Inferior parietal cortex (tissue), 1 donor: ENCODE results near the gene CSNK1G2.

Experiments used
- DNase-seq: peaks from one replicate; pipeline ENCODE4 v3.0.0-alpha.2; 2016; ENCODE audit errors: extremely low spot score

The CSNK1G2 gene

DNA sequence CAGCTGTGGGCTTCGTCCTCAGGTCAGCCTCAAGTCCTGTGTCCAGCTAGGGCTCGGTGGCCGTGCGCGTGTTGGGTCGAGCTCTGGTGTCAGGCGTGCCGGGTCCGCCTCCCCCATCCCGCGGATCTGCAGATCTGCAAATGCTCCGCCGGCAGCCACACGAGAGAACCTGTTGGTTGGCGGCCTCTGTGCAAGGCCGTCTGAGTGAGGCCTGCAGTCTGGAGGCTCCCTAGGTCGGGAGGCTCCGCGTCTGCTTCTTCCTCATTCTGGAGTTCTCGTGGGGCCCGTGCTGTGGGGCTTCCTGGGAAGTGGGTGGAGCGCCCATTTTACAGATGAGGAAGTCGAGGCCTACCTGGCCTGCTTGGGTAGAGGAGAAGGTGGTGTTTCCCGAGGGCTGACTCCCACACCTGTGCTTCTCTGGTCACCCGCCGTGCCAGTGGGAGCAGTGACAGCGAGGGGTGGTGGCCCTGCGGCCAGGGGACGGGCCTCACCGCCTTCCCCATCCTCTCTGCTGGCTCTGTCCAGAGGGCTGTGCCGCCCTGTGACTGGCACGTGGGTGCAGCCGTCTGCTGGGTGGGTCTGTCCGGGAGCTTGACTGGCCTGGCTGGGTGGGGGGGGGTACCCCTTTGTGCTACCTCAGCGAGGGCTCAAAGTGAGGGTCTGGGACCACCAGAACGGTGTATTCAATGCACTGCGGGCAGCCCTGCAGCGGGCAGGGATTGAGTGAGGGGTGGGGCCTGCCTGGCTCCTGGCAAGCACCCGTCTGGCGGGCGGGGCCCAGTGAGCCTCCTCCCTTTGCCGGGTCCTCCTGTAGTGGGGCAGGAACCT, 3.3 kb downstream of the CSNK1G2 start:
- no peak for DNase-seq

DNA sequence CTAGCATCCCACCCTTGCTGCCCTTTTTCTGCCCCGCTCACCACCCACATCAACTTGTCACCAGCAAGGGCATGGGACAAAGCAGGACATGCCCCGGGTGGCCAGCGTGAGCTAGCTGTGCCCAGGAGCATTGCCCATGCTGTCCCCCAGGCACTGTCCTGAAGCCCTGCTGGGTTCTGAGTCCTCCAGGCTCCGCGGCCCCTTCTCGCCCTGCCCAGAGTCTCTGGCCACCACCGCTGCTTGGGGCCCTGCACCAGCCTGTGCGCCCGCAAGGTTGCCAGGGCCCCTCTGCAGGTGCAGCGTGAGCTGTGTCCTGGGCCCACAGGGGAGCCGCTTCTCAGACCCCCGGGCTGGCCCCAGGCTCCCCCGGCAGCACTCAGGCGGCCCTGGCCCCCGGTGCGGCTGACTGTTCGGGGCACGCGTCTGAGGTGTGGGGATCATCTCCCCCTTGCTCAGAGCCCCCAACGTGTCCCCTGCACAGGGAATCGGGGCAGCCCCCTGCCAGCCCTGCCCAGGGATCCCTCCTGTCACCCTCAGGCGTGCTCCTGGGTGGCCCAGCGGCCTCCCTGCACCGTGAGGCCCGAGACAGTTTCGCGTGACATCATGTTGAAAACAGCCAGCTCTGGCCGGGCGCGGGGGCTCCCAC, 4.1 kb downstream of the CSNK1G2 start:
- DNase-seq, result no peak

DNA sequence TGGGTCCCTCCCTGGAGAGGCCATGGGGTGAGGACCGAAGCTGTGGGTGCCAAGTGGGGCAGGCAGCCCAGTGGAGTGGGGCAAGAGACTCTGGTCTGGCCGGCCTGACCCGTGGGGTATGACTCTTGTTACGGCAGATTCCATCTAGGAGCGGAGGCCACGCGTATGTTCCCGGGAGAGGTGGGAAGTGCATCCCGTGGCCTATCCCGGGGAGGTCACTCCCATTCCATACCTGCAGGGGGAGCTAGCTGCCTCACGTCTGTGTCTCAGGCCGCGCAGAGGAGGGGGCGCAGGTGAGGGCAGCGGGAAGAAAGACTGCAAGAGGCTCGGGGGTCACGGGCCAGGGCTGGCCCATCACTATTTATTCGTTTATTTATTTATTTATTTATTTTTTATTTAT, 4.9 kb downstream of the CSNK1G2 start:
- no peak for DNase-seq

DNA sequence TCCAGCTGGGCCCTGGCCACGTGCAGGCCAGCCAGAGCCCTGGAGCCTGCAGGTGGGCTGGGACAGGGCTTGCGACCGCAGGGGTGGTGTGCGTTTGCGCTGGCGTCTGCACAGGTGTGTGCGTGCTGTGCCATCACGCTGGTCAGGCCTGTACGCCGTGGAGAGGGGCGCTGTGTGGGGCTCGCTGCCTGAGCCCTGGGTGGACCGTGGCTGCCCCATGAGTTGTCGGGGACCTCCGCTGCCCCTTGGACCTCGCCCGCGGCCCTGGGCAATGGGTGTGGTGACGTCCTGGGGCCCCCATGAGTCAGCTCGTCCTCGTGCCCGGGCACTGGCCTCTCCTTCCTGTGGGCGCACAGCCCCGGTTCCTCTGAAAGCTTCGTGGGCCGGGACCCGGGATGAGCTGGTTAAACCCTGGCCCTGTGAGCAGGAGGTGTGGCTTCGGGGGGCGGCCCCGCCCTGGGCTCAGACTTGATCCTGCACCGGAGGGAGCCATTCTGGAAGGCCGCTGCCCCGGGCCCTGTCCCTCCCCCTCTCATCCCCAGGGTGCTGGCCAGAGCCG, 6.8 kb downstream of the CSNK1G2 start:
- no peak for DNase-seq

DNA sequence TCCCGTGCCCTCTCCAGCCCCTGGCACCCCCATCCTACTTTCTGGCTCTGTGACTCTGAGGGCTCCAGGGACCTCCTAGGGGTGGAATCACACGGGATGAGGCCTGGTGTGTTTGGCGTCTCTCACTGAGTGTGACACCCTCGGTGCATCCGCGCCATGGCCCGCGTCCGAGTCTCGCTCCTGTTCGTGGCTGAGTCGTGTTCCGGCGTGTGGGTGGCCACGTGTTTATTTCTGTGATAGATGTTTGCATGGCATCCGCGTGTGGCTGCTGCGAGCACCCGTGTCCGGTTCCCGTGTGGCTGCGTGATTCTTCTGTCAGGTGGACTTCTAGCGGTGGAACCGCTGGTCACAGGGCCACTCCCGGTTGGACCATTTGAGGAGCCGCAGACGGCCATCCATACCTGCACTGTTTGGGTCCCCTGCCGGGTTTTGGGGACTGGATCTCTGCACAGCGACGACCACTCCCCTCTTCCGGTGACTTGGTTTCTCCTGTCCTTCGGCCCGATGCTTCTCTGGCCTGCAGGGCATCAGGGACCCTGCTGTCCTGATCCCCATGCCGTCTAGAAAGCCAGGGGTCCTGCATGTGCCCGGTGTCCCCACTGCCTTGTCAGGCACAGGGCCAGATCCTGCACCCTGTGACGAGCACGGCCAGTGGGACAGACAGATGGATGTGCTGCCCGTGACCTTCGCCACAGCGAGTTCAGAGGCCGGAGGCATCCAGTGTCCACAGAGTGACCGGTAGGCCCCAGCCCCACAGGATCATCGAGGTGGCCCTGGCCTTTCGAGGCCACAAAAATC, 8.5 kb downstream of the CSNK1G2 start:
- DNase-seq, result no peak

DNA sequence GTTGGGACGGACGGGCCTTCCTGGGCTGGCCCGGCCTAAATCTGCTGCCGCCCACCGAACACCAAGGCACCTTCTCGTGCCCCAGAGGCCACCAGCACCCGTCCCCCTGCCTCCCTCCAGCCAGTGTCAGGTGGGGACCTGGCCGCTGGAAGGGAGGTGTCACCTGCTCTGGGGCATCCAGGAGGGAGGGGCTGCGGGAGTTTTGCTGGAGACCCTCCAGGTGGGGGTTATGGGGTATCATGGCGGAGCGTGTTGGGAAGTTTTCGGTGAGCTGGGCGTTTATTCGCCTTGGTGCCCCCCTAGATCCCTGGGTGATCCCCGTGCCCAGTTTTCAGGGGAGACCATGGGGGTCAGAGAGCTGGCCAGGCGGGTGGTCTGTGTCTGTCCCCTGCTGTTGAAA, 9.7 kb downstream of the CSNK1G2 start:
- DNase-seq, result no peak

DNA sequence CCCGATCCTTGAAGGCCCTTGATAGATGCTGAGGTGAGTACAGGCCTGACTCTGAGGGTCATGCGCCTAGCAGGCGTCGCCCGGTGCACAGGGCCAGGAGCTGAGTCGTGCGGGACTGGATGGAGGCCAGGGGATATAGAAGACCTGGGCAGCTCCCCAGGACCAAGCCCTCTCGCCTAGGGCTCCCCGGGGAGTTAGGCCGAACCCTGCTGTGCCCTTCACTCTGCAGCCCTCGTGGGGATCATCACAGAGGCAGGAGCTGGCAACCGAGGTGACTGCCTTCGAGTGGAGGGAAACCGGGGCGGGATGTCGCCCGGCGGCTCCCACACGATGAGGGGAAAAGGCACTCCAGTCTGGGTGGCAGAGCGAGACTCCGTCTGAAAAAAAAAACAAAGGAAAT, 11.7 kb downstream of the CSNK1G2 start:
- no peak for DNase-seq

DNA sequence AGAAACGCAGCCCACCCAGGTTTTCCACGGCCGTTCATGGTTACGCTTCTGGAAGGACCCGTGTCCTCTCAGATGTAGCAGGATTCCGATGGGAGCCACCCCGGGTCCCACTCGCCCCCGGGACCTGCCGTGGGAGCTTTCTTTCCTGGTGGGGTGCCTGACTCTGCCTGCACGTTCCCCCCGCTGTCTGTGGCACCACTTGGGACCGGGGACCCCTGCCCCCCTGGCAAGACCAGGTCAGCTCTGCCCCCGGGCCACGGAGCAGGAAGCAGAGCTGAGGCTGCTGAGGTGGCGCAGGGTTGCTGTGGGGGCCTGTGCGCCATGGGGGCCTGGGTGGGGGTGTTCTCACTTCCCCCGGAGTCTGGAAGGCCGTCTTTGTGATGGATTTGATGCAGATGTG, 12.1 kb downstream of the CSNK1G2 start:
- no peak for DNase-seq

DNA sequence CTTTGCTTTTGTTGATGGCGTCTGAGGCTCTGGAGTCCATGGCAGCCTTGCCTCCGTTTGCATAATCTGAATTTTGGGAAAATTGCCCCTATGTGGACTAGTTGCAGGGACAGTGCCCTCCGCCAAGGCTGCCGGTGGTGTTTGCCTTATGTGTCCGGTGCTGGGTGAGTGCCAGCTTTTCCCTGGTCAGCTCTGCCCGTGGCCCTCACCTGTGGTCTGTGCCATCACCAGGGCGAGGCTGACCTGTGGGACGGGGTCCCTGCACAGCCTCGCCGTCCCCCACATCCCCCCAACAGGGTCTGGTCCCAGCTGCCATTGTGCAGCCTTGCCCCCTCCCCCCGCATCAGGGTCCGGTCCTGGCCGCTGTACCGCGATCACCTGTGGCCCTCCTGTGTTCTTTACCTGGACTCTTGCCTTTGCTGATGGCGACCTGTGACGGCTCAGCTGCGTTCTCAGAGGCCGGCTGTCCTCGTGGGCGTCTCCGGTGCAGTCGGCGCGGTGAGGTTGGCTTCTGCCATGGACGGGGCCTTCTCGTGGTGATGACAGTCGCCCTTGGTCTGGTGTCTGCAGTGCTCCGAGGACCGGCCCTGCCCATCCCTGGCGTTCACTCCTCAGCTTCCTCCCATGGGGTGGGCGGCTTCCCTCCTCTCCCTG, 12.6 kb downstream of the CSNK1G2 start:
- DNase-seq, result no peak

DNA sequence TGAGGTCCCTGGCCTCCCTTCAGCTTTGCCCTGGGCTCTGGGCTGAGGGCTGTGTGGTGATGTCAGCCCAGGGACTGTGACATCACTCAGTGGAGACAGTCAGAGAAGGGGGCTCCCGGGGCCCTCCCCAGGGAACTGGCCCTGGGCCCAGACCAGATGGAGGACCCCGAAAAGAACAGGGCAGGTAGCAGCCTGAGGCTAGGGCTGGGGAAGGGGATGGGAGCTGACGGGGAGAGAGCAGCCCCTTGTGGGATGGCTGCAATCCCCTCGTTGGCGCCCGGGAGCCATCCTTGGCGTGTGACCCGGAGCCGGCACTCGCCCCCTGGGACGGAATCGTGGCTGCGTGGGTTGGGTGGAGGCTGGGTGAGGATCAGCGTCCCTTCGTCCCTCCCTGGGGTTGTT, 13.6 kb downstream of the CSNK1G2 start:
- no peak for DNase-seq

DNA sequence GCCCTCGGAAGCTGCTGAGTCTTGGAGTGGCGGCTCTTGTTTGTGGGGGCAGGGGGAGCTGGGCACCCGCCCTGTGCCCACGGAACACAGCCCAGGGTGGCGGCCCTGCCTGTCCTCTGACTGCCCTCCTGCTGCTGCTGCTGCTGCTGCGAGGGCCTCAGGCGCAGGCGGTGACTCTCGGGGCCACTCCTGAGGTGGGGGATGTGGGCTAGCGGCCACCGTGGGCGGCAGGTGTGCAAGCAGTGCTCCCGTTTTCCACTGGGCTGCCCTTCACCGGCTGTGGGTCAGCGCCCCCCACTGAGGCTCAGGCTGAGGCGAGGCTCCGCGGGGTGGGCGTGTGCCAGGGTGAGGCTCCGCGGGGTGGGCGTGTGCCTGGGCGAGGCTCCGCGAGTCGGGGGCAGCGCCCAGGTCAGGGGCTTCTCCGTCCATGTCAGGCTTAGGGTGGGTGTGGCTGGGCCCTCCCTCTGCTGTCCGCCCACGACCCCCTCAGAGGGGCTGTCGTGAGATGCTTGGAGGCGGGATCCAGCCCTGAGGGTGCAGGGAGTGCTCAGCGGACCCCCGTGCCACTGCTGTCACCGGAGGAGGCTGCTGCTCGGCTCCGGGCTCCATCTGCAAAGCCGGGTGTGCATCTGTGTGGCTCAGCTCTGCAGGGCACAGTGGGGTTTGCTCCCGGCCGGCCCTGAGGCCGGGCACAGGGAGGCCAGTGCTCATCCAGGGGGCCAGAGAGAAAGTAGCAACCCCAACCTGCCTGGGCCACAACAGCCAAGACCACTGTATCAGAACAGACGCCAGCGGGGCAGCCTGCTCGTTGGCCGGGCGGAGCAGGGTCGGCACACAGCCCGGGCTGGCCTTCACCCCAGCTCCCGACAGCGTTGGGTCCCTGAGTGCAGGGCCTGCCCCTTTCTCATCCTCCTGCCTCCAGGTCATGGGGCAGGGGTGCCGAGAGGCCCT, 14.5 kb downstream of the CSNK1G2 start:
- DNase-seq, result no peak

DNA sequence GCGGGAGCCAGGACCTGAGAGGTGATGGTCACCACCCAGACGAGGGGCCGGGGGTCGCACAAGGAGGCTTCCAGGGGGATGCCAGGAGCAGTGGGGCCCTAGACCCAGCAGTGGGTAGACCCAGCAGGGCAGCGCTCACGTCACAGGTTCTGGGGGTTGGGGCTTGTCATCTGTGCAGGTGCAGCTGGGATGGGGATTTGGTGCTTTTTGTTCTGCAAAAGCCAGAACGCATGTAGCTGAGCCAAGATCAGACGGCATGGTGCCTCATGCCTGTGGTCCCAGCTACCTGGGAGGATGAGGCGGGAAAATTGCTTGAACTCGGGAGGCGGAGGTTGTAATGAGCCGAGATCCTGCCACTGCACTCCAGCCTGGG, 15.1 kb downstream of the CSNK1G2 start:
- DNase-seq, result no peak

DNA sequence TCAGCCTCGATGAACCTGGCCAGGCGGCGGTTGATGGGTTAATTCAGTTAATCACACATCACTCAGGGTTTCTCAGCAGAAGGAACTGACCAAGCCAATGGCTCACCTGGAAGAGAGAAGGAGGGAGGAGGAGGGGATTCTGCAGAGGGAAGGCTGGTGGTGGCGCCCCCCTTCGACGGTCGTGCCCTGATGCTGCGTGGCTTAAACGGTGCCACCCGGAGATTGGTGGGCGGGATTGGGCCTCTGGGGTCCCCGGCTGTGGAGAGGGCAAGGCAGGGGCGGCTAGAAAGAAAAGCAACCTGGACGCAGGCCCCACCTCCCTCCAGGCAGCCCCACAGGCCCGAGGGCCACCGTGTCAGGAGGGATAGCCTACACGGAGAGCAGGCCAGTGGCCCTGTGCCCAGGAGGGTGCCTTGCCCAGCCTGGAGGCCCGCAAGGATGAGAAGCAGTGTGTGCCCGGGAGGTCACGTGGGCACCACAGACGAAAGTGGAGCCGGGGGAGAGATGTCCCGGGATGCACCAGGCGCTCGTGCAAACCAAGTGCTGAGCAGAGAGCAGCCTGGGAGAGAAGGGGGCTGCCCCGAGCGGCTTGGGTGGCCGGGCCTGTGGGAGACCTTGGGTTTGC, 16.0 kb downstream of the CSNK1G2 start:
- DNase-seq, result peak; percentile 73

DNA sequence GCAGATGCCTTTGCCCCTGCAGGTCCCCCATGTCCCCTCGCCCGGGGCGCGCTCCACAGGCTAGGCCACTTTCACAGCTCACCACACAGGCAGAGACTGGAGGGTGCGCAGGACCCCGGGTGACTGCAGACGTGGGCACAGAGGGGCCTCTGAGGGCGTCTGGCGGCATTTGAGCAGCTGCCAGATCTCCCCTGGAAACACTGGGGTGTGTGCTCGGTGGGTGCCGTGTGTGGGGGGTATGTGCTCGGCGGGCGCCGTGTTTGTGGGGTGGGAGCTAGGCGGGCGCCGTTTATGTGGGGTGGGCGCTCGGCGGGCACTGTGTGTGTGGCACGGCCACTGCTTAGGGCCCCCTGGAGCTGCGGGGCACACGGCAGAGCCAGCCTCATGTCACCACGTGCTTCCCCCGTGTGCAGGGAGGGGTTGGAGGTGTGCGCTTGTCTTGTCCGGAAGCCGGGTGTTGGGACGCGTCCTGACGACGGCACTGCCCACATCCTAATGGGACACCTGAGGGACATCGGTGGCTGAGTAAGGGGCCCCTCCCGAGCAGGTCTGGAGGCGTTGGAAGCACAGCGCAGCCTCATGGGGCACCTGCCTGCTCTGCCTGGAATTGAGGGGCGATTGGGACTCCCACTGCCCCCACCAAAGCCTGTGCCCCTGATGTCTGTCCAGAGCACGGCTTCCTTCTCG, 16.7 kb downstream of the CSNK1G2 start:
- DNase-seq, result no peak

DNA sequence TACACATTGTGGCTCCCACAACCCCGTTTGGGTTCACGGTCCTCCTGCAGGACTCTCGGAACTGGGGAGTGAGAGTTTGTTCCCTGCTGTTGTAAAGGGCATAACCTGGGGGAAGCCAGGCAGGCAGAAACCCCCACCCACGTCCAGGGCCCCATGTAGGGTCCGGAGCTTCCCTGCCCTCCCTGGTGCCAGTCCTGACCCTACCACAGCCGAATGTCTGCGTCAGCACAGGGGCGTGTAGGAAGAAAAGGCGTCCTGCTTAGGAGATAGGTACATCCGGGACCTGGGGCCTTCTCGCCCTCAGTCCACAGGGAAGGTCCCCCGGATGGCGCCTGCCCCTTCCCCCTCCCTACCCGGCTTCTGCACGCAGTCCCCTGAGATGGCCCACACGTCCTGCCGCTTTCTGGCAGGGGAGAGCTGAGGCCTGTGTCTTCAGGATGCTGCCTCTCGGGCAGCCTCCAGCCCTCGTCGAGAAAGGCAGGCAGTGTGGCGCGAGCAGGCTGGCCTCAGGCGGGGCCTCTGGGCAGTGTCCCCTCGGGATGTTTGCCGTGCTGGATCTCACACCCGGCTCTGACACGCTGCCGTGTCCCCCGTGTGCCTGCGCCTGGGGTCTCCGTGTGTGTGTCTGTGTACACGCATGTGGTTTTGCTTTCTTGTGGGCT, 19.1 kb downstream of the CSNK1G2 start:
- no peak for DNase-seq

DNA sequence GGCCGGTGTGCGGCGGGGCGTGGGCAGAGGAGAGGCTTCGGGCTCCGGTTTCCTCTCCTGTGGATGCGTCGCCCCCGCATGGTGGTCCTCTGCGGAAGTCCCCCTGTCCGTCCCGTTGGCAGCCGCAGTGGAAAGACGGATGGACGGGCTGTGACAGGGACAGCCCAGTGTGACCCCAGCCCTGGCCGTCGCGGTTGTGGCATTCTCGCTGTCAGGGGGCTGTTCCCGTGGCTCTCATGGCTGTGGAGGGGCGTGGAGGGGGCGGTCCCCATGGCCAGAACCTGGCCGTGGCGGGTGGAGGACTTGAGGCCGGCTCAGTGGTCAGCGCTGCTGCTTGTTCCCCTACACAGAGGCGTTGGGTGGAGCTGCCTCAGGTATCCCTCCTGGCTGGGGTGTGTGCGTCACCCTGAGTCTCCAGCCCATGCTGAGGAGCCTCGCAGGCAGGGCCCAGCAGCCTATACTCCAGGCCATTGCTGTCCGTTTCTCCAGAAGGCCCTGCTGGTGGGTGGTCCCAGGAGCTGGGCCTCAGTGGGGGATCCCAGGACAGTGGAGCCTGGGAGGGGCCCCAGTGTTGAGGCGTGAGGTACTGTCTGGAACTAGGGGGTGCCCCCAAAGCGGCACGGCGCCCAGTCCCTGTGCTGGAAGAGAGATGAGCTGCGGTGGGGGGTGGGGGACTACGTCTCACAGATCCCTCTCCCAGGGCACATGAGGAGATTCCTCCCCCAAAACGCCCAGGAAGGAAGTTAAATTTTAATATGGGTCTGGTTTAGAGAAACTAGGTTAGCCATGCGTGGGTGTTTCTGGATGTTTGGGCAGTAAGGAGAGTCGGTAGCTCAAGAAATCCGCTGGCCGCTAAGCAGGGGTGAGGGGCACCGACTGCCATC, 20.3 kb downstream of the CSNK1G2 start:
- DNase-seq, result no peak

DNA sequence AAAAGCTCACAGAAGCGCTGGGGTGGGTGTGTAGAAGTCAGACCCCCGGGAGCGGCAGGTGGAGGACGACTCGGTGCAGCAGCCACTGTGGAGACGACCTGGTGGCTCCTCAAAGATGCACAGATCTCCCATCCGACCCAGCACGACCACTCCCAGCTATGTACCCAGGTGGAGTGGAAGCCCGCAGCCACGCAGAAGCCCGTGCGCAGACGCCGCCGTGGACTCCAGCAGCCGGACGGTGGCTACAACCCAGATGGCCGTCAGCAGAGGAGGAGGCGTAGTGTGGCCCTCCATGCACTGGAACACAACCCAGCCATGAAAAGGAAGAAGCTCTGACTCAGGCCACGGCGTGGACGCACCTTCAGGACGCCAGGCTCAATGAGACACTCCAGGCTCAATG, 21.7 kb downstream of the CSNK1G2 start:
- no peak for DNase-seq

DNA sequence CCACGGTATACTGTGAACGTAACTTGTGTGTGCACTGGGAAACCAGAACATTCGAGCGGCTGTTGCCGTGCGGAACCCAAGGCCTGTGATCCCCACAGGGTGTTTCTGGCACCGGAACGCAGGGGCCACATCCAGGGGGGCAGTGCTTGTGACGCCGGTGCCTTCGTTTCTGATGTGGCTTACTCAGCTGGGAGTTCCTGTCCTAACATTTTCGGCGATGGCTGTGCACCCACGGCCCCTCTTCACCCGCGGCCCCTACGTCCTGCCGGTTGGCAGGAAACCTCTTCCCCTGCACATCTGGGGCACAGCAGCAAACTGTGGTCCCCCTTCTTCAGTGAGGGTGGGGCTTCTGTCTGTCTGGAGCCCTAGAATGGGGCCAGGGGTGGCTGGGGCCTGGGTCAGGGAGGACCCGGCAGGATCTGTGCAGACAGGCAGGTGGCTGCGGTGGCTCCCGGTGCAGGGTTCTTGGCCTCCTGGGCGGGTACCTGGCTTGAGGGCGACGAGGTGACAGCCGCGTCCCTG, 26.2 kb downstream of the CSNK1G2 start:
- DNase-seq, result no peak
